Measurements from ENCODE around the gene SLC16A8. TPM values are rescaled to one million over a fixed set of nuclear protein-coding genes. Genes with fewer than 3 reads are reported as not detected.

The SLC16A8 gene
- total RNA-seq, 1 experiment from 2014 or later = not detected

DNA sequence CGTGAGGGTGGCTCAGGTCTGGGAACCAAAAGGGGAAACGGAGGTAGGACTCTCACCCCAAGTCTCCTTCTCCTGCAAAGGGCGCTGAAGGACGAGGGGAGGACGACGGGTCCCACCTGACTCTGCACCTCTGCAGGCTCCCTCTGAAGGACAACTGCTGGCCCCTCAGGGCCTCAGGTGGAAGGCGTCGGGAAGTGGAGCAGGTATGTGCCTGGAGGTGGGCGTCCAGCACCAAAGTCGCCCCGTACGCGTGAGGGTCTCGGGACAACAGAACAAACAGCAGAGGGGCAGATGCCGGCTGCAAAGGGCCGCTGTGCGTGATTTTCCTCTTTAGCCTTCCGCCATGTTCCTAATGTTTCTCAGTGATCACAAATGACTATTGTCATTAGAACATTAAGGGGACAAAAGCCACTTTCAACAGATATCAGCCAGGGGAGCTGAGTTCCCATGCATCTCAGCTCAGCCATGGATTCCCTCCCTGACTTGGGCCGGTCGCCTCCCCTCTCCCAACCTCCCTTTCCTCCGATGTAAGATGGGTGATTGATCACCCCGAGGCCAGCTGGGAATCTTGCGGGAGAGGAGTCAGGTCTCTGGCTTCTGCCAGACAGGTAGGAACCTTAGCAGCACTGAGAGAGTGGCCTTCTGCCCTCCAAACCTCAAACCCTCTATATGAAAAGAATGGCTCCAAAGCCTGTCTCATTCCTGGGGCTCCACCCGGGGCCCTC lies 836 bp downstream of the SLC16A8 start:
- Histone ChIP-seq H3K4me1 (ENCODE audit: control insufficient read depth in 1 of 2, insufficient read depth in 2 of 2, low read length in 2 of 2) (peaks cover 0 to 4% of the 10 kb centered on the region in 2 experiments; a peak in 1 of 4 replicates), H3K36me3 (ENCODE audit: control insufficient read depth in 1 of 2, insufficient read depth in 2 of 2, low read length in 2 of 2) (no peaks in the 10 kb centered on the region), H4K20me1 (ENCODE audit: insufficient read depth) (no peaks in the 10 kb centered on the region), H3K9me2 (ENCODE audit: insufficient read depth) (no peaks in the 10 kb centered on the region), H3K27ac (ENCODE audit: low read depth, low read length) (no peak overlapping the region), H2AFZ (ENCODE audit: low read depth, low read length, poor library complexity, severe bottlenecking) (no peak overlapping the region), H3K9me3 (ENCODE audit: control insufficient read depth in 1 of 2, insufficient read depth in 1 of 2, low read depth in 1 of 2, low read length in 2 of 2) (no peaks in the 10 kb centered on the region), H3K4me2 (ENCODE audit: low read length) (no peak overlapping the region), H3K4me3 (replicated peaks in 1 of 2; ENCODE audit: low read depth in 1 of 2, low read length in 2 of 2) (no peak overlapping the region), H3K27me3 (ENCODE audit: insufficient read depth, low read length) (no peaks in the 10 kb centered on the region), H3K9ac (ENCODE audit: low read length) (no peak overlapping the region), H3K79me2 (ENCODE audit: insufficient read depth, low read length) (no peaks in the 10 kb centered on the region)
- ChIA-PET POLR2A (no interaction called here), RAD21 (ENCODE audit: low non-redundant PET in 1 of 2, low total read pairs in 2 of 2, uncharacterized antibody in 2 of 2, unreplicated experiment in 2 of 2) (interaction anchor here in 1 of 2 experiments (0.7 kb wide), 1 partner anchor 208 kb away, joined by 3 read pairs; no protein-coding TSS in a partner anchor), CTCF (no interaction called here)
- ATAC-seq (no peak), DNase-seq (ENCODE audit: low read depth, low spot score) (no peak)
- intact Hi-C loops (cut with micrococcal nuclease) = no loop called here
- no TSS peak for BruUV-seq (replicated peaks)
- TF ChIP-seq SRF (IDR thresholded peaks at IDR 0.05; ENCODE audit: low read depth) (no peak), RAD21 (IDR thresholded peaks at IDR 0.05; ENCODE audit: low read depth) (no peak), ZFX (IDR thresholded peaks at IDR 0.05) (no peak), CBX3 (IDR thresholded peaks at IDR 0.05; ENCODE audit: low read depth) (no peak), ZNF274 (IDR thresholded peaks at IDR 0.05; ENCODE audit: low read depth, low read length) (no peak), EZH2 (IDR thresholded peaks at IDR 0.05) (no peak), CEBPB (IDR thresholded peaks at IDR 0.05; ENCODE audit: low read depth) (no peak), YY1 (IDR thresholded peaks at IDR 0.05; ENCODE audit: extremely low read depth, insufficient replicate concordance, low read depth, low read length) (no peak), SIN3A (IDR thresholded peaks at IDR 0.05; ENCODE audit: low read depth) (no peak), FOSL1 (IDR thresholded peaks at IDR 0.05; ENCODE audit: low read depth) (no peak), EGR1 (IDR thresholded peaks at IDR 0.05; ENCODE audit: low read depth) (no peak), TCF7L2 (IDR thresholded peaks at IDR 0.05; ENCODE audit: borderline replicate concordance, extremely low read depth, insufficient read depth, insufficient read length) (no peak), POLR2AphosphoS5 (IDR thresholded peaks at IDR 0.05; ENCODE audit: low read depth, low read length) (no peak), SP1 (IDR thresholded peaks at IDR 0.05; ENCODE audit: low read depth) (no peak), EZH2phosphoT487 (IDR thresholded peaks at IDR 0.05; ENCODE audit: borderline replicate concordance) (no peak)
- TF ChIP-seq, protein P1, sequence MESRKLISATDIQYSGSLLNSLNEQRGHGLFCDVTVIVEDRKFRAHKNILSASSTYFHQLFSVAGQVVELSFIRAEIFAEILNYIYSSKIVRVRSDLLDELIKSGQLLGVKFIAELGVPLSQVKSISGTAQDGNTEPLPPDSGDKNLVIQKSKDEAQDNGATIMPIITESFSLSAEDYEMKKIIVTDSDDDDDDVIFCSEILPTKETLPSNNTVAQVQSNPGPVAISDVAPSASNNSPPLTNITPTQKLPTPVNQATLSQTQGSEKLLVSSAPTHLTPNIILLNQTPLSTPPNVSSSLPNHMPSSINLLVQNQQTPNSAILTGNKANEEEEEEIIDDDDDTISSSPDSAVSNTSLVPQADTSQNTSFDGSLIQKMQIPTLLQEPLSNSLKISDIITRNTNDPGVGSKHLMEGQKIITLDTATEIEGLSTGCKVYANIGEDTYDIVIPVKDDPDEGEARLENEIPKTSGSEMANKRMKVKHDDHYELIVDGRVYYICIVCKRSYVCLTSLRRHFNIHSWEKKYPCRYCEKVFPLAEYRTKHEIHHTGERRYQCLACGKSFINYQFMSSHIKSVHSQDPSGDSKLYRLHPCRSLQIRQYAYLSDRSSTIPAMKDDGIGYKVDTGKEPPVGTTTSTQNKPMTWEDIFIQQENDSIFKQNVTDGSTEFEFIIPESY (IDR thresholded peaks at IDR 0.05; ENCODE audit: extremely low read depth, insufficient replicate concordance, low read length) = no peak
- TF ChIP-seq, protein P2, sequence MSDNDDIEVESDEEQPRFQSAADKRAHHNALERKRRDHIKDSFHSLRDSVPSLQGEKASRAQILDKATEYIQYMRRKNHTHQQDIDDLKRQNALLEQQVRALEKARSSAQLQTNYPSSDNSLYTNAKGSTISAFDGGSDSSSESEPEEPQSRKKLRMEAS (IDR thresholded peaks at IDR 0.05) = no peak
- TF ChIP-seq, protein P3, sequence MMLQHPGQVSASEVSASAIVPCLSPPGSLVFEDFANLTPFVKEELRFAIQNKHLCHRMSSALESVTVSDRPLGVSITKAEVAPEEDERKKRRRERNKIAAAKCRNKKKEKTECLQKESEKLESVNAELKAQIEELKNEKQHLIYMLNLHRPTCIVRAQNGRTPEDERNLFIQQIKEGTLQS (IDR thresholded peaks at IDR 0.05) = no peak

Measured in HCT116 (cell line).